GM12878 (cell line): ENCODE measurements around the gene EFNA4. TPM values are rescaled to one million over a fixed set of nuclear protein-coding genes. Genes with fewer than 3 reads are reported as not detected.

ENCODE experiments used
- ATF7 ChIP-seq: fragments of 450-650 bp; IDR thresholded peaks from 2 replicates; pipeline ENCODE4 v1.6.1; 2016; ENCODE audit warnings: low read depth, mild to moderate bottlenecking
- CEBPZ ChIP-seq: fragments of 150-350 bp; IDR thresholded peaks from 2 replicates; pipeline ENCODE4 v1.6.1; 2016; ENCODE audit warnings: low read depth, low read length
- CHD1 ChIP-seq: IDR thresholded peaks from 2 replicates; pipeline ENCODE4 v1.6.1; 2012; ENCODE audit warnings: low read depth, low read length, improper control_type of control experiment
- HCFC1 ChIP-seq: fragments of 150-350 bp; IDR thresholded peaks from 2 replicates; pipeline ENCODE4 v1.6.1; 2014; ENCODE audit warnings: low read length
- JUNB ChIP-seq: IDR thresholded peaks from 2 replicates; pipeline ENCODE4 v1.6.1; 2016; ENCODE audit warnings: antibody characterized with exemption, mild to moderate bottlenecking
- MYC ChIP-seq: IDR thresholded peaks from 2 replicates; pipeline ENCODE4 v1.6.1; 2011; ENCODE audit warnings: mild to moderate bottlenecking, low read length, moderate library complexity, inconsistent platforms; ENCODE audit not compliant: insufficient read depth, insufficient replicate concordance, insufficient read length, severe bottlenecking
- NR2F1 ChIP-seq: fragments of 450-650 bp; conservative IDR thresholded peaks from 2 replicates; pipeline ENCODE4 v1.6.1; 2017; ENCODE audit warnings: mild to moderate bottlenecking
- PAX5 ChIP-seq: IDR thresholded peaks from 2 replicates; pipeline ENCODE4 v1.6.1; 2011; ENCODE audit warnings: low read depth, low read length, borderline replicate concordance
- RAD51 ChIP-seq: fragments of 450-650 bp; IDR thresholded peaks from 2 replicates; pipeline ENCODE4 v1.6.1; 2016; ENCODE audit warnings: moderate library complexity, mild to moderate bottlenecking, inconsistent platforms
- SUPT20H ChIP-seq: IDR thresholded peaks from 2 replicates; pipeline ENCODE4 v1.6.1; 2011; ENCODE audit warnings: low read depth, mild to moderate bottlenecking, low read length, moderate library complexity, borderline replicate concordance; ENCODE audit not compliant: control insufficient read depth
- ZBTB11 ChIP-seq: fragments of 450-650 bp; formaldehyde crosslinking; IDR thresholded peaks from 2 replicates; pipeline ENCODE4 v1.5.0; 2022; ENCODE audit warnings: mild to moderate bottlenecking, missing genetic modification characterization
- ZBTB4 ChIP-seq: fragments of 450-650 bp; formaldehyde crosslinking; IDR thresholded peaks from 2 replicates; pipeline ENCODE4 v1.4.0; 2022; ENCODE audit warnings: mild to moderate bottlenecking, moderate library complexity
- ZNF384 ChIP-seq: IDR thresholded peaks from 2 replicates; pipeline ENCODE4 v1.6.1; 2012; ENCODE audit warnings: low read depth, mild to moderate bottlenecking, low read length, improper control_type of control experiment, borderline replicate concordance
- polyA plus RNA-seq, 11 experiments: library from polyadenylated mRNA; depleted of rRNA in 4 of 11; unstranded in 6 of 11; stranded (reverse) in 5 of 11; fragments of >200 nt; fragmentation: Nextera tagmentation in 4 of 11; fragmentation: Illumina TruSeq in 1 of 11; extraction: Ambion mirVana in 4 of 11; extraction: Trizol in 1 of 11; gene quantifications; 1 replicate in 1 of 11; 2 replicates in 10 of 11; pipeline versions ENCODE4 v1.2.1 to v1.2.3, GENCODE V29; 2011 to 2016; ENCODE audit warnings: inconsistent platforms in 2 of 11, missing spikeins in 2 of 11, low read depth in 1 of 11
- total RNA-seq, 4 experiments: library from RNA; depleted of rRNA in 3 of 4; stranded (reverse); fragments of >200 nt in 3 of 4; fragmentation: Illumina TruSeq in 1 of 4; extraction: Trizol in 1 of 4; gene quantifications; 2 replicates each; pipeline versions ENCODE4 v1.2.1 to v1.2.3, GENCODE V29; 2013 to 2021
- TF ChIP-seq, protein P1 (sequence below): IDR thresholded peaks from 2 replicates; pipeline ENCODE4 v1.6.1; 2012; ENCODE audit warnings: low read depth, low read length, improper control_type of control experiment
- TF ChIP-seq, protein P2 (sequence below): fragments of 450-650 bp; IDR thresholded peaks from 2 replicates; pipeline ENCODE4 v1.6.1; 2016; ENCODE audit warnings: mild to moderate bottlenecking
- TF ChIP-seq, protein P3 (sequence below): IDR thresholded peaks from 2 replicates; pipeline ENCODE4 v1.6.1; 2011; ENCODE audit warnings: low read depth, mild to moderate bottlenecking, low read length, moderate library complexity, borderline replicate concordance; ENCODE audit errors: extremely low read depth

The EFNA4 gene
- total and polyA plus RNA-seq, 10 of the 15 experiments (the other 5 are each of a cell fraction or from before 2014, with no cell fraction given), result 0.52 to 14.1 (median 4.8) TPM

- TF ChIP-seq ZBTB11 (CRISPR knock-in tag) (no peak), CEBPZ (no peak), PAX5 (no peak), HCFC1 (no peak), ZBTB4 (CRISPR knock-in tag) (no peak), ZNF384 (no peak), MYC (no peak), CHD1 (no peak), ATF7 (peak; percentile 67), RAD51 (peak; percentile 75), NR2F1 (peak; percentile 52; the same call in 1 of the 2 replicates), SUPT20H (no peak), JUNB (no peak)
- TF ChIP-seq, protein P1, sequence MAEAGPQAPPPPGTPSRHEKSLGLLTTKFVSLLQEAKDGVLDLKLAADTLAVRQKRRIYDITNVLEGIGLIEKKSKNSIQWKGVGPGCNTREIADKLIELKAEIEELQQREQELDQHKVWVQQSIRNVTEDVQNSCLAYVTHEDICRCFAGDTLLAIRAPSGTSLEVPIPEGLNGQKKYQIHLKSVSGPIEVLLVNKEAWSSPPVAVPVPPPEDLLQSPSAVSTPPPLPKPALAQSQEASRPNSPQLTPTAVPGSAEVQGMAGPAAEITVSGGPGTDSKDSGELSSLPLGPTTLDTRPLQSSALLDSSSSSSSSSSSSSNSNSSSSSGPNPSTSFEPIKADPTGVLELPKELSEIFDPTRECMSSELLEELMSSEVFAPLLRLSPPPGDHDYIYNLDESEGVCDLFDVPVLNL, result no peak
- TF ChIP-seq, protein P2, sequence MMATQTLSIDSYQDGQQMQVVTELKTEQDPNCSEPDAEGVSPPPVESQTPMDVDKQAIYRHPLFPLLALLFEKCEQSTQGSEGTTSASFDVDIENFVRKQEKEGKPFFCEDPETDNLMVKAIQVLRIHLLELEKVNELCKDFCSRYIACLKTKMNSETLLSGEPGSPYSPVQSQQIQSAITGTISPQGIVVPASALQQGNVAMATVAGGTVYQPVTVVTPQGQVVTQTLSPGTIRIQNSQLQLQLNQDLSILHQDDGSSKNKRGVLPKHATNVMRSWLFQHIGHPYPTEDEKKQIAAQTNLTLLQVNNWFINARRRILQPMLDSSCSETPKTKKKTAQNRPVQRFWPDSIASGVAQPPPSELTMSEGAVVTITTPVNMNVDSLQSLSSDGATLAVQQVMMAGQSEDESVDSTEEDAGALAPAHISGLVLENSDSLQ, result peak; percentile 71
- TF ChIP-seq, protein P3, sequence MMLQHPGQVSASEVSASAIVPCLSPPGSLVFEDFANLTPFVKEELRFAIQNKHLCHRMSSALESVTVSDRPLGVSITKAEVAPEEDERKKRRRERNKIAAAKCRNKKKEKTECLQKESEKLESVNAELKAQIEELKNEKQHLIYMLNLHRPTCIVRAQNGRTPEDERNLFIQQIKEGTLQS, result no peak
These were observed 731 bp downstream of the EFNA4 start (continued) for GRCh38 chr1:155064111-155064831.
